Measurements from ENCODE around the gene FBXO30. TPM values are rescaled to one million over a fixed set of nuclear protein-coding genes. Genes with fewer than 3 reads are reported as not detected.

The FBXO30 gene
- total RNA-seq, 4 donors from 2014 or later = 8.6 to 38.3 (median 17.7) TPM

DNA sequence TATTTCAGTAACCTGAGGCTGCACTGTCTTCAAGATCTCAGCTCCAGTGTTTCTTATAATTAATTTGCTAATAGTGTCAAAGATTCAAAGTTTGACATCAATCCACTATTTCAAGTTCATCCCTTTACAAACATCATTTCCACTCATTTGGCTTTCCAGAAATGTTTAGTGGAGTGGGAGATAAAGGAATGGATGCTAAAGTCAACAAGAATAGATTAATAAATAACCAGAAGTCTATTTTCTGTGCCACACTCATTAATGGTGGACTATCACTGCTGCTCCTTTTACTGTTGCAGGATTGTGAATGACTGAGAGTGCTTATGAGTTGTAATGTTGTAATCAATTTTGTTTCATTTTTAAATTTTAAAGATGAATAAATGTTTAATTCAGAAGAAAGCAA lies 50.9 kb downstream of the FBXO30 start:
- Histone ChIP-seq H3K36me3 (no peaks in the 10 kb centered on the region), H3K27me3 (no peaks in the 10 kb centered on the region), H3K9me3 (no peaks in the 10 kb centered on the region), H3K4me3 (no peak overlapping the region), H3K4me1 (no peaks in the 10 kb centered on the region), H3K27ac (no peak overlapping the region)
- in situ Hi-C loops (cut with MboI; ENCODE audit: low sequenced_read_pairs in 4 of 4) = no loop called here
- ATAC-seq (no peak), DNase-seq (no peak)
- TF ChIP-seq POLR2A (IDR thresholded peaks at IDR 0.05) = no peak
- TF ChIP-seq, protein P1, sequence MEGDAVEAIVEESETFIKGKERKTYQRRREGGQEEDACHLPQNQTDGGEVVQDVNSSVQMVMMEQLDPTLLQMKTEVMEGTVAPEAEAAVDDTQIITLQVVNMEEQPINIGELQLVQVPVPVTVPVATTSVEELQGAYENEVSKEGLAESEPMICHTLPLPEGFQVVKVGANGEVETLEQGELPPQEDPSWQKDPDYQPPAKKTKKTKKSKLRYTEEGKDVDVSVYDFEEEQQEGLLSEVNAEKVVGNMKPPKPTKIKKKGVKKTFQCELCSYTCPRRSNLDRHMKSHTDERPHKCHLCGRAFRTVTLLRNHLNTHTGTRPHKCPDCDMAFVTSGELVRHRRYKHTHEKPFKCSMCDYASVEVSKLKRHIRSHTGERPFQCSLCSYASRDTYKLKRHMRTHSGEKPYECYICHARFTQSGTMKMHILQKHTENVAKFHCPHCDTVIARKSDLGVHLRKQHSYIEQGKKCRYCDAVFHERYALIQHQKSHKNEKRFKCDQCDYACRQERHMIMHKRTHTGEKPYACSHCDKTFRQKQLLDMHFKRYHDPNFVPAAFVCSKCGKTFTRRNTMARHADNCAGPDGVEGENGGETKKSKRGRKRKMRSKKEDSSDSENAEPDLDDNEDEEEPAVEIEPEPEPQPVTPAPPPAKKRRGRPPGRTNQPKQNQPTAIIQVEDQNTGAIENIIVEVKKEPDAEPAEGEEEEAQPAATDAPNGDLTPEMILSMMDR (IDR thresholded peaks at IDR 0.05 in 4 of 5, conservative IDR thresholded peaks at IDR 0.05 in 1 of 5) = no peak
- intact Hi-C loops (cut with DNase I; ENCODE audit: low total_unique reads) = loop anchor here (10.0 kb wide), 1 partner anchor 121 kb away; no protein-coding TSS in a partner anchor

DNA sequence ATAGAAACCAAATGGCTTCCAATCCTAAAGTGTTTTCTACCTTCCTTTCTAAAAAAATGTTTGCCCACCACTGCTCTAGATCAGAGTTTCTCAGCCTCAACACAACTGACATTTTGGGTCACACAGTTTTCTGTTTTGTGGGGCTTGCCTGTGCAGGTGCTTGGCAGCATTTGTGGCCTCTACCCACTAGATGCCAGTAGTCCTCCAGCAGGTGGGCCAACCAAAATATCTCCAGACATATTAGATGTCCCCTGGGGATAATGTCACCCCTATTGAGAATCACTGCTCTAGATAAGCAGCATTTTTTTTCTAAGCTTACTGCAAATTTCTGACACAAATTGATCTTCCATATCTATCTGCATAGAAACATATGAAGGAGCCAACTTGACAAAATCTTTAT lies 53.0 kb downstream of the FBXO30 start:
- in situ Hi-C loops (cut with MboI; ENCODE audit: low sequenced_read_pairs in 4 of 4) = no loop called here
- Histone ChIP-seq H3K4me3 (no peak overlapping the region), H3K27me3 (no peaks in the 10 kb centered on the region), H3K4me1 (no peaks in the 10 kb centered on the region), H3K36me3 (no peaks in the 10 kb centered on the region), H3K27ac (no peak overlapping the region), H3K9me3 (no peaks in the 10 kb centered on the region)
- intact Hi-C loops (cut with DNase I; ENCODE audit: low total_unique reads) = loop anchor here (10.0 kb wide), 1 partner anchor 123 kb away; no protein-coding TSS in a partner anchor
- DNase-seq (no peak), ATAC-seq (no peak)
- TF ChIP-seq, protein P1 (IDR thresholded peaks at IDR 0.05 in 4 of 5, conservative IDR thresholded peaks at IDR 0.05 in 1 of 5) = peak in 2 of 5 experiments; percentile 16 to 33
- no peak for TF ChIP-seq POLR2A (IDR thresholded peaks at IDR 0.05)

DNA sequence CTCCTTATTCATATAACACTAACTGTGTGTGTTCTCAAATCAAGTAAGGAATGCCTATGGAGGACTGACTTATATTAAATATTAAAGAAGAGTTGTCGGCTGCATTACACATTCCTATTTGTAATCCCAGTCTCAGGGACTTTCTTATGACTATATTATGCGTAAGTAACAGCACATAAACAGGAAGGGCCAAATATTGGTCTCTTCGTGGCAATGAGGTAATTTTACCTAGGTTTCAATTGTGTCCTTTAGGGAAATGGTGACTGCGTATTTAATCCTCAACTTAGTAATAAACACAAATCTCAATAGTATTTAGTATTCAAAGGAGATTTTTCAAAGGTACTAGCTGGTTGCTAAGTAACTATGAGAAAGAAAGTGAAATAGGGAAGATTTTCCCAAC lies 56.5 kb downstream of the FBXO30 start:
- intact Hi-C loops (cut with DNase I; ENCODE audit: low total_unique reads) (no loop called here), in situ Hi-C loops (cut with MboI; ENCODE audit: low sequenced_read_pairs in 4 of 4) (no loop called here)
- H3K27me3 ChIP-seq = no peaks in the 10 kb centered on the region
- DNase-seq (no peak), ATAC-seq (no peak)
- H3K36me3 ChIP-seq = no peaks in the 10 kb centered on the region
- H3K4me1 ChIP-seq = no peaks in the 10 kb centered on the region
- no peaks in the 10 kb centered on the region for H3K9me3 ChIP-seq
- TF ChIP-seq POLR2A (IDR thresholded peaks at IDR 0.05) = no peak
- TF ChIP-seq, protein P1 (IDR thresholded peaks at IDR 0.05 in 4 of 5, conservative IDR thresholded peaks at IDR 0.05 in 1 of 5) = no peak
- no peak overlapping the region for H3K4me3 ChIP-seq
- no peak overlapping the region for H3K27ac ChIP-seq

DNA sequence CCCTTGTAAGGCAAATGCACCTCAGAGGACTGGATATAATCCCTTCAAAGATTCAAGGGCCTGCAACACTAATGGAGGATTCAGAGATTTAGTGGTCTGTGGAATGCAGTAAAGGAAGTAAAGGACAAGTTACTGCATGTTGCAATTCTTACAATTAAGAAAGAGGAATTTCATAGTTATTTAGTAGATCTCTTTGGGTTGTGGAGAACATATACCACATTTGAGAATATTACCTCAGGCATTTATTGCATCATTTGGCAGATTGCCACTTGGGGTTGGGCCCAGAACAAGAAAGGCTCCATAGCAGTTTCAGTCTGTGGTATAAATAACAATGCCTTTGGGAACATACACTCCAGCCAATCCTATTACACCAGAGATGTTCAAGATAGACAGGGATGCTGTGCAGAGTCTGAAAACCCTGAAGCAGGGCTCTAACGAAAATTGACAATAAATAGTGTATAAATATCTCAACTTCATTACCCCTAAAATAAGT lies 58.4 kb downstream of the FBXO30 start:
- no peak for TF ChIP-seq POLR2A (IDR thresholded peaks at IDR 0.05)
- ATAC-seq (peak; percentile 36 to 62), DNase-seq (peak in 1 of 2 donors; percentile 50)
- intact Hi-C loops (cut with DNase I; ENCODE audit: low total_unique reads) (no loop called here), in situ Hi-C loops (cut with MboI; ENCODE audit: low sequenced_read_pairs in 4 of 4) (no loop called here)
- no peak overlapping the region for H3K27ac ChIP-seq
- H3K36me3 ChIP-seq = no peaks in the 10 kb centered on the region
- no peak overlapping the region for H3K4me3 ChIP-seq
- no peaks in the 10 kb centered on the region for H3K27me3 ChIP-seq
- H3K4me1 ChIP-seq = no peaks in the 10 kb centered on the region
- H3K9me3 ChIP-seq = no peaks in the 10 kb centered on the region

DNA sequence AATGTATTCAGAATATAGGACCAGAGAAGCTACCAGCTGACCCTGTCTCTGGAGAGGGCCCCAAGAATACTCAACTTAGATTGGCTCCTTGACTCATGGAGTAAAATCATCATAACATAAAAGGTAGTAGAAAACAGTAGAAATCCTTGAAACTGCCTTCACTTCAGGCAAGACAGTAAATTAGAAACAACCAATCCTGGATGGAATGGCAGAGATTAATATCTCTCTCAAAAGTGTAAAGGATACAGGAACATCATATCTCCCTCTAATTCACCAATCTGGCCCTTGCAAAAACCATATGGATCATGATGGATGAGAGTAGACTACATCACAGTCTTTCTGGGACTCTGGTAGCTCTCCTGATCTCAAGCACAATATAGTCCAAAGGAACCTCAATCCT lies 58.9 kb downstream of the FBXO30 start:
- no peak overlapping the region for H3K27ac ChIP-seq
- no peaks in the 10 kb centered on the region for H3K36me3 ChIP-seq
- intact Hi-C loops (cut with DNase I; ENCODE audit: low total_unique reads) (no loop called here), in situ Hi-C loops (cut with MboI; ENCODE audit: low sequenced_read_pairs in 4 of 4) (no loop called here)
- no peaks in the 10 kb centered on the region for H3K9me3 ChIP-seq
- H3K4me1 ChIP-seq = no peaks in the 10 kb centered on the region
- no peaks in the 10 kb centered on the region for H3K27me3 ChIP-seq
- TF ChIP-seq, protein P1 (IDR thresholded peaks at IDR 0.05 in 4 of 5, conservative IDR thresholded peaks at IDR 0.05 in 1 of 5) = no peak
- TF ChIP-seq POLR2A (IDR thresholded peaks at IDR 0.05) = no peak
- H3K4me3 ChIP-seq = no peak overlapping the region
- no peak for DNase-seq
- no peak for ATAC-seq
